IPS-18c (cell line): Measurements from ENCODE around the gene PKNOX2.

Source experiments
- H3K4me3 ChIP-seq: 2 replicates; pipeline ENCODE4 v1.7.0; 2013; ENCODE audit warnings: low read depth, mild to moderate bottlenecking, low read length, moderate library complexity; ENCODE audit not compliant: insufficient read depth
- H3K9me3 ChIP-seq: one replicate; pipeline ENCODE4 v1.6.1; 2013; ENCODE audit warnings: mild to moderate bottlenecking, low read length, moderate library complexity; ENCODE audit not compliant: control insufficient read depth, insufficient read depth

PKNOX2 gene

GRCh38 chr11:125446279-125446678, 281.7 kb downstream of the PKNOX2 start:
- Histone ChIP-seq H3K4me3 (no peak overlapping the region), H3K9me3 (no peaks in the 10 kb centered on the region)

DNA sequence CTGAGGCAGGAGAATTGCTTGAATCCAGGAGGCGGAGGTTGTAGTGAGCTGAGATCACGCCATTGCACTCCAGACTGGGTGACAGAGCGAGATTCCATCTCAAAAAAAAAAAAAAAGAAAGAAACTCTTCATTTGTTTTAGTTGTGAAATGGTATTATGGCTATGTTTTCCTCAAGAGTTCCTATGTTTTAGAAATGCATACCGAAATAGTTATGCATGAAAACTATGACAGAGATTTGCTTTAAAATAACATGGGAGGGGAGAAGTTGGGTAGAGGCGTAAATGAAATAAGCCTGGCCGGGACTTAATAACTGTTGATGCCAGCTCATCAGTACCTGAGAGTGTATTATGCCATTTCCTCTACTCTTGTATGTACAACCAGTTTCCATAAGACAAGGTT, 283.2 kb downstream of the PKNOX2 start:
- Histone ChIP-seq H3K4me3 (no peak overlapping the region), H3K9me3 (no peaks in the 10 kb centered on the region)

DNA sequence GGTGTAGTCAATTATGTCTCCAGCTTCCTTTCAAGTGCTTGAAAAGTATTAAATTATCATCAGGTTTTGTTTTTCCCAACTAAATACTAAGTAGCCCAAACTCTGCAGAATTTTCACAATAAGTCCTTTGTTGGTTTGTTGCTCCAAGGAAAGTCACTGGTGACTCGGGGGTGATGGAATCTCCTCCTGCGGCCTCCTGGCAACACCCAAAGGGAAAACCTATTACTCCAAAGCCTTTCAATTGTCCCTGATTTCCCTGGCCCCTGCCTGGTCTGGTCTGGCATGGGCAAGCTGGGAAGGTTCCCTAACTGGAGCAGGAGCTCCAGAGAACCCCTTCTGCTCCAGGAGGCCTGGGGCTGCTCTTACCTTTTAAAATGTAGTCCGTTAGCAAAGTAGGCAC, 283.6 kb downstream of the PKNOX2 start:
- Histone ChIP-seq H3K9me3 (no peaks in the 10 kb centered on the region), H3K4me3 (no peak overlapping the region)

DNA sequence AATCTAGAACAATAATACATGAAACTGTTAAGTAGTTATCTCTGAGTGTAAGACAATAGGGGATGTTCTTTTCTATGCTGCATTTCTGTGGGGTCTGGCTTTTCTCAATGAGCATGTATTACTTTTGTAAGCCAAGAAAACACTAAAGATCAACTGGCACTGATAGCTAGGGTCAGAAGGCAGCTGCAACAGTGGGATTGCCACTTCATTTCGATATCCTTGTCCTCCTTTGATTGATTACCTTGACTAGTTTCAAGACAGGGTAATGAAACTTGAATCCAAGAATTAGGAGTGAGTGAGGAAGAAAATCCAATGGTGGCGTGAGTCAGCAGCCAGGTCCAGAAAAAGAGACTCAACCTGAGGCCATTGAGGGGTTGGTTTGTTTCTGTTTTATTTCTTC, 285.0 kb downstream of the PKNOX2 start:
- H3K9me3 ChIP-seq: no peaks in the 10 kb centered on the region

DNA sequence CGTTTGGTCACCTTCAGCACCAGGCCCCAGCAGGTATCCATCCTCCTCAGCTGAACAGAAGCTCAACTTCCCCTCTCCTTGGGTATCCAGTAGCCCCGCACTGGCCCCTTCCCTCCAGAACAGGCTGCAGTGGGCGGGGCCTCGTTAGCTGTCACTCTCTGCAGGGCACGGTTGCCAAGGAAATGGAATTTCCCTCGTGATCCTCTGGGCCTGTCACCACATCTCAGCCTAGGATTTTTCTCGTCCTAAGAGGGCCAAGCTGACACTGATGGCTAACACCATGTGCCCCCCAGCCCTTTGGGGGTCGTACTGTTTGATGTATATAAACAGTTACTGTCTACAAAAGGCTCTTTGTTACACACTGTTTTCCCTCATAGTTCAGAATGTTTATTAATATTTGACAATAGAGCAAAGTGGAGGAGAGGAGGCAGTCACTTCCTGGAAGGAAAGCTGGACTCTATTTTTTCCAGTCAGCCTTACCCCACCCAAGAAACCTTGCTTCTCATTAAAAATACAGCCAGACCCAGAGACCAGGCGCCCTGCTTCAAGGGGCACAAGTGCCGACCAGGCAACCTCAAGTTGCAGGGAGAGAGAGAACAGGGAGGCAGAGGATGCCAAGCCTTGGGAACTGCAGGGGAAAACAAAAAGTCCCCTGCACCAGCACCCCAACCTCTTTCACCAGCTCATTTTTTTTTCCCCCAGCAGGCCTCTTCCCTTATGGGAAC, 287.0 kb downstream of the PKNOX2 start:
- Histone ChIP-seq H3K4me3 (no peak overlapping the region), H3K9me3 (no peaks in the 10 kb centered on the region)

More for the DNA sequence above, 285.0 kb downstream of the PKNOX2 start:
- no peak overlapping the region for H3K4me3 ChIP-seq

DNA sequence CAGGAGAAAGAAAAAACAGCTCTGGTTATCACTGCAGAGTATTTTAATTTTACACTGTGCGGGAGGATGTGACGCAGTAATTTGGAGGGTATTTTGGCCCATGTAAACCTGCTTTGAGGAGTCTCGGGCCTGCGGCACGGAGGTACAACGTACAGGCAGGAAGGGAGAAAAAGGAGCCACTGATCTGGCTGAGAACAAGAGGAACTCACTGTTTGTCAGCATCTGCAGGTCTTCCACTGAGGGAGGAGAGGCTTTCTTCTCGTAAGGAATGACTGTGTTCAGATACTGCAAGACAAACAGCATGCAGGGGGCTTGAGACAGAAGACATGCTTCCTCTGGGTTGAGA, 287.5 kb downstream of the PKNOX2 start:
- Histone ChIP-seq H3K9me3 (no peaks in the 10 kb centered on the region), H3K4me3 (no peak overlapping the region)

GRCh38 chr11:125454047-125454446, 289.5 kb downstream of the PKNOX2 start:
- Histone ChIP-seq H3K9me3 (no peaks in the 10 kb centered on the region), H3K4me3 (no peak overlapping the region)

DNA sequence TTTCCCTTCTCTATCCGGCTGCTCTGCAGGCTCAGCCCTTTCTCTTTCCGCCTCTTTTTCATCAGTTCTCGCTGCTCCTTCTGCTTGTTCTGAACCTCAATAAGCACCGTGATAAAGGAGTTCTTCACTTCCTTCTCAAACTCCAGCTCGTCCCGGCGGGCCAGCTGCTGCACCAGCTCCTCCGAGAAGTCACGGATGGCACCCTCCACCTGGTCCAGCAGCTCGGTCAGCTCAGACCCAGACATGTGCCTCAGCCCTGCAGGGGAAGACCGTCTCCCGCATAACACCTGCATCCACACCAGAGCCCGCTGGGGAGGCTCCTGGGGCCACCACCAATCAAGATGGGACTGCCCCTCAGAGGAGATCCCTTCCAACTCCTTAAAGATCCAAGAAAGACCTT, 291.3 kb downstream of the PKNOX2 start:
- H3K9me3 ChIP-seq: no peaks in the 10 kb centered on the region
- H3K4me3 ChIP-seq: no peak overlapping the region

DNA sequence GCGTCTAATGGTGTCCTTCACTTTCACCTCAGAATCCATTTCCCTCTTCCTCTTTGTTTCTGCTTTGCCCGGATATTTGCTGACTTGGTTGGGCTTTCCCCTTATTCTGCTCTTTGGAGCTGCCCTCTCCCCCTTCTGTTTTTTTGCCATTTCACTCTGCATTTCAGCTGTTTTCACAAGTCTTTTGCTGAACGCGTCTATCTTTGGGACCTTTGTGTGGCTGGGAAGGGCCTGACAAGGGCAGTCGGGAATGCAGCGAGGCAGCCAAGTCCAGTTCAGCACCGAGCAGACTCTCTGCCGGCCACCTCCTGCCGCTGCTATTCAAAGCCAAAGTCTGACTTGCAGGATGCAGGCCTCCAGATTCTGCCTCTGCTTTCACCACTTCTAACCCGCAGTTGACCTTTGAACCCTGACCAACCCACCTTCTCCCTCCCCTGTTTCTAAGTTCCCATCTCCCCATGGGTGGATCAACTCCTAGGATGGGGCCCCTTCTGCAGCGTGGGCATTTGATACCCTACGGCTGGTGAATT, 293.3 kb downstream of the PKNOX2 start:
- Histone ChIP-seq H3K4me3 (no peak overlapping the region), H3K9me3 (no peaks in the 10 kb centered on the region)

- Histone ChIP-seq H3K4me3 (no peak overlapping the region), H3K9me3 (no peaks in the 10 kb centered on the region)
Measured at GRCh38 chr11:125460275-125460674, 295.7 kb downstream of the PKNOX2 start.

DNA sequence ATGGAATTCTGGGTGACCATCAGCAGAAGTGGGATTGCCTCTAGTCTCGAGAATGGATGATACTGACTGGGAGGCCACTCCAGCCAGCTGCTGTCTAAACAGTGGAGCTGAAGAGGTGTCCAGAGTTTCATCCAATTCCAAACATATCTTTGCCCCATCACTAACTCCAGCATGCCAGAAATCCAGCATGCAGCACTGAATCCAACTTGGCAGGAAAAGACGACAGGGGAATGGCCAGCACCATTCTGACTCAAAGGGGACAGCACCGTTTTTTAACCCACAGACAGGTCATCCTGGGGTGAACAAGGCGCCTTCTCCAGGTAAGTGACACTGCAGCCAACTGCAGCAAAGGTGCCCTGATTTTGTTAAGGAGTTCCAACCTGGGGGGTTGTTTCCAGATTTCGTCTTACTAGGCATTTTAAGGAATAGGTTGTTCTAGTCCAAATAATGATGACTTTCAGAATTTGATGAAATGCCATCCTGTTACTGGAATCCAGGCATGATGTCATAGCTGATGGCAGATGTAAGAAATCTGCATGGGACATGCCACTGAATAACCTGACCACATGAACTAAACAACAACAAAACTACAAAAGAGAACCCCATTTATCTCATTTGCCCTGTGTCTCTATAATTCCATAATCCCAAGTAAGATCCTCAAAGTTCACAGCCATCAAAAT, 299.2 kb downstream of the PKNOX2 start:
- H3K4me3 ChIP-seq: no peak overlapping the region
- H3K9me3 ChIP-seq: no peaks in the 10 kb centered on the region

- no peak overlapping the region for H3K4me3 ChIP-seq
- no peaks in the 10 kb centered on the region for H3K9me3 ChIP-seq
Measured at GRCh38 chr11:125464270-125464662, 299.7 kb downstream of the PKNOX2 start.

DNA sequence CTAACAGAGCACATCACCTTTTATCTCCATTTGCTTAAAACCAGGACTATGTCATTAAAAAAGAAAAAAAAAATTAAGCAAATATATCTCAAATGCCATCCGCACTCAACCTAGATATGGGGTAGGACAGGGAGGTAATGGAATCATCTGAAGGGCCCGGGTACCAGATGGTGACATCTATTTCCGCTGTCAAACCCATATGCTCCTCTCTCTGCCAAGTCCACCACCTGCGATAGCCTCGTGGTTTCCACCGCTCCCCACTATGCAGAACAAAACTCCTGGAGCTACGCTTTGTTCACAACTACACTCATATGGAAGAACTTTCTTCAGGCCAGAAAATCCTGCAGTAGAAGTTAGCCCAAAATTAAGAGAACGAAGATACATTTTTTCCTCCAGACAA, 300.1 kb downstream of the PKNOX2 start:
- no peak overlapping the region for H3K4me3 ChIP-seq

DNA sequence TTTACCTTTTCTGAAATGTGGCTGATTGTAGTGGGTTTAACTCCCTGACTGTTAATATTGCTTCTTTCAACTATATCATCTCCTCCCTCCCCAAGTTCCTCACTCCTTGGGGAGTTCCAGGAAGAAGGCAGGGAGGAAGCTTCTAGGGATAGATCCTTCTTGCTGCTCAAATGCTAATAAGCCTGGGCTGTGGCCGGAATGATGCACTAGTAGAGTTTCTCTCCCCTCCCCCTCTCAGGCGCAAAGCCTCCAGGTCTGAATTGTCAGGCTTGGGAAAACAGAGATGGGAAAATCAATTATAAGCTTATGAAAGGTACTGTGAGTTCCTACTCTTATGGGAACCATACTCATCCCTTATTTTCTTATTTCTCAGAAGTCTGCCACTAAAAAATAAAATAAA, 300.7 kb downstream of the PKNOX2 start:
- no peak overlapping the region for H3K4me3 ChIP-seq
- no peaks in the 10 kb centered on the region for H3K9me3 ChIP-seq

More for the DNA sequence above, 300.1 kb downstream of the PKNOX2 start:
- H3K9me3 ChIP-seq: no peaks in the 10 kb centered on the region

- no peaks in the 10 kb centered on the region for H3K9me3 ChIP-seq
- no peak overlapping the region for H3K4me3 ChIP-seq
Measured at GRCh38 chr11:125465701-125466100, 301.1 kb downstream of the PKNOX2 start.

- Histone ChIP-seq H3K9me3 (no peaks in the 10 kb centered on the region), H3K4me3 (no peak overlapping the region)
Measured at GRCh38 chr11:125468025-125468424, 303.5 kb downstream of the PKNOX2 start.

- no peak overlapping the region for H3K4me3 ChIP-seq
- no peaks in the 10 kb centered on the region for H3K9me3 ChIP-seq
Measured at GRCh38 chr11:125468852-125469251, 304.3 kb downstream of the PKNOX2 start.

- no peak overlapping the region for H3K4me3 ChIP-seq
Measured at GRCh38 chr11:125470355-125470754, 305.8 kb downstream of the PKNOX2 start.

More at GRCh38 chr11:125470355-125470754, 305.8 kb downstream of the PKNOX2 start:
- peaks cover 2% of the 10 kb centered on the region for H3K9me3 ChIP-seq
